K562 (cell line): Measurements from ENCODE around the gene CNOT1. TPM values are rescaled to one million over a fixed set of nuclear protein-coding genes. Genes with fewer than 3 reads are reported as not detected.

ENCODE experiments used
- BRF1 ChIP-seq: IDR thresholded peaks from 3 replicates; pipeline ENCODE4 v1.6.1; 2011; ENCODE audit warnings: borderline replicate concordance, mild to moderate bottlenecking; ENCODE audit not compliant: insufficient read length; ENCODE audit errors: extremely low read depth
- CHD1 ChIP-seq: fragments of 200-600 bp; sonication (generic); IDR thresholded peaks from one replicate; pipeline ENCODE4 v1.6.1; 2012; ENCODE audit warnings: mild to moderate bottlenecking, moderate library complexity, low read length, inconsistent platforms
- CHD4 ChIP-seq: fragments of 200-600 bp; sonication (generic); IDR thresholded peaks from 3 replicates; pipeline ENCODE4 v1.6.1; 2012; ENCODE audit warnings: low read depth, mild to moderate bottlenecking, mixed read lengths, low read length, inconsistent platforms; ENCODE audit not compliant: insufficient read depth, insufficient replicate concordance, poor library complexity, severe bottlenecking
- CREB3L1 ChIP-seq: fragments of 450-650 bp; IDR thresholded peaks from 2 replicates; pipeline ENCODE4 v1.6.1; 2014; ENCODE audit warnings: low read depth, mild to moderate bottlenecking, moderate library complexity, borderline replicate concordance
- CTBP1 ChIP-seq: fragments of 450-650 bp; IDR thresholded peaks from 2 replicates; pipeline ENCODE4 v1.6.1; 2016; ENCODE audit warnings: borderline replicate concordance
- E2F3 ChIP-seq: fragments of 250-450 bp; sonication (Bioruptor Pico); IDR thresholded peaks from 2 replicates; pipeline ENCODE4 v1.4.0; 2020; ENCODE audit warnings: mild to moderate bottlenecking
- E2F8 ChIP-seq: fragments of 450-650 bp; IDR thresholded peaks from 2 replicates; pipeline ENCODE4 v1.7.1; 2018; ENCODE audit warnings: mild to moderate bottlenecking, low read depth; ENCODE audit not compliant: partially characterized antibody
- HMG20A ChIP-seq: fragments of 450-650 bp; formaldehyde crosslinking; conservative IDR thresholded peaks from 2 replicates; pipeline ENCODE4 v1.4.0; 2020; ENCODE audit warnings: mild to moderate bottlenecking, mixed read lengths
- HOXB6 ChIP-seq: fragments of 250-450 bp; sonication (Bioruptor Pico); IDR thresholded peaks from 2 replicates; pipeline ENCODE4 v1.5.1; 2022; ENCODE audit warnings: mild to moderate bottlenecking, borderline replicate concordance
- KHSRP ChIP-seq: fragments of 450-650 bp; IDR thresholded peaks from 2 replicates; pipeline ENCODE4 v1.6.1; 2017
- SAFB ChIP-seq: fragments of 200-400 bp; formaldehyde crosslinking; IDR thresholded peaks from 2 replicates; pipeline ENCODE4 v1.6.1; 2017; ENCODE audit warnings: low read depth, low read length, borderline replicate concordance
- SRSF1 ChIP-seq: fragments of 200-400 bp; formaldehyde crosslinking; IDR thresholded peaks from 2 replicates; pipeline ENCODE4 v1.6.1; 2017; ENCODE audit warnings: mild to moderate bottlenecking, low read depth, low read length, moderate library complexity
- SUPT5H ChIP-seq: fragments of 450-650 bp; IDR thresholded peaks from 2 replicates; pipeline ENCODE4 v1.6.1; 2016
- TFAP4 ChIP-seq: sonication (generic); formaldehyde crosslinking; IDR thresholded peaks from 2 replicates; pipeline ENCODE4 v1.8.0; 2022; ENCODE audit warnings: missing genetic modification reagents, mild to moderate bottlenecking, moderate library complexity, borderline replicate concordance
- U2AF1 ChIP-seq: fragments of 200-400 bp; formaldehyde crosslinking; optimal IDR thresholded peaks from 2 replicates; pipeline ENCODE3; 2017; ENCODE audit warnings: mild to moderate bottlenecking, low read depth, low read length, moderate library complexity
- ZBTB1 ChIP-seq: sonication (generic); formaldehyde crosslinking; IDR thresholded peaks from 2 replicates; pipeline ENCODE4 v1.8.1; 2023; ENCODE audit warnings: missing genetic modification reagents, low read depth, mild to moderate bottlenecking, borderline replicate concordance
- ZBTB5 ChIP-seq: fragments of 450-650 bp; IDR thresholded peaks from 2 replicates; pipeline ENCODE4 v1.6.1; 2017; ENCODE audit warnings: antibody characterized with exemption
- ZEB2 ChIP-seq: fragments of 450-650 bp; IDR thresholded peaks from 2 replicates; pipeline ENCODE4 v1.6.1; 2016
- ZFP1 ChIP-seq: fragments of 450-650 bp; formaldehyde crosslinking; IDR thresholded peaks from 2 replicates; pipeline ENCODE4 v1.4.0; 2020; ENCODE audit warnings: mild to moderate bottlenecking, mixed read lengths
- ZNF121 ChIP-seq: sonication (generic); formaldehyde crosslinking; conservative IDR thresholded peaks from 2 replicates; pipeline ENCODE4 v1.8.0; 2022; ENCODE audit warnings: missing genetic modification reagents
- ZNF3 ChIP-seq: fragments of 250-450 bp; sonication (Bioruptor Pico); IDR thresholded peaks from 2 replicates; pipeline ENCODE4 v1.5.0; 2021; ENCODE audit warnings: mild to moderate bottlenecking, moderate library complexity
- polyA plus RNA-seq, 8 experiments: library from polyadenylated mRNA; depleted of rRNA in 4 of 8; stranded (reverse) in 5 of 8; unstranded in 3 of 8; fragments of >200 nt; fragmentation: Nextera tagmentation in 2 of 8; fragmentation: Illumina TruSeq in 1 of 8; extraction: Ambion mirVana in 2 of 8; extraction: Trizol in 1 of 8; gene quantifications; 2 replicates each; pipeline versions ENCODE4 v1.2.1 to v1.2.3, GENCODE V29; 2011 to 2014; ENCODE audit warnings: inconsistent platforms in 1 of 8, missing spikeins in 1 of 8
- total RNA-seq, 7 experiments: library from RNA; depleted of rRNA in 6 of 7; stranded (reverse); fragments of >200 nt in 6 of 7; fragmentation: Illumina TruSeq in 2 of 7; extraction: Trizol in 2 of 7; gene quantifications; 2 replicates each; pipeline versions ENCODE4 v1.2.1 to v1.2.3, GENCODE V29; 2011 to 2021; ENCODE audit warnings: low replicate concordance in 1 of 7

The CNOT1 gene
- total and polyA plus RNA-seq, 9 of the 15 experiments (the other 6 are each of a cell fraction or from before 2014, with no cell fraction given): 110 to 270 (median 220) TPM

GRCh38 chr16:58515871-58516767 is 113.5 kb downstream of the CNOT1 start (continued):
- TF ChIP-seq ZBTB5 (no peak), KHSRP (no peak), ZNF3 (no peak), BRF1 (no peak), ZNF121 (CRISPR knock-in tag) (no peak), HOXB6 (CRISPR knock-in tag) (no peak), HMG20A (CRISPR knock-in tag) (no peak), U2AF1 (peak; percentile 6), ZEB2 (0 out of 2 replicates have a peak, but pooled peaks have one; percentile 12), SUPT5H (peak; percentile 26; the same call in 1 of the 2 replicates), SAFB (peak; percentile 6; the same call in 1 of the 2 replicates), CTBP1 (0 out of 2 replicates have a peak, but pooled peaks have one; percentile 24), CHD1 (no peak), CREB3L1 (no peak), ZBTB1 (no peak), TFAP4 (CRISPR knock-in tag) (peak; percentile 78), E2F8 (peak; percentile 35), CHD4 (no peak), ZFP1 (CRISPR knock-in tag) (no peak), E2F3 (CRISPR knock-in tag) (no peak), SRSF1 (no peak)
